ENCODE data around the gene LSAMP.

The LSAMP gene

GRCh38 chr3:115848641-115849040, 596.6 kb downstream of the LSAMP start:
- H3K4me1 ChIP-seq (ENCODE audit: control insufficient read depth, insufficient read depth, low read length): no peaks in the 10 kb centered on the region
- TF ChIP-seq ZNF560 (tag by site-specific recombination; IDR thresholded peaks at IDR 0.05; ENCODE audit: borderline replicate concordance) (no peak), ZNF707 (tag by site-specific recombination; IDR thresholded peaks at IDR 0.05) (no peak), SP2 (tag by site-specific recombination; IDR thresholded peaks at IDR 0.05) (no peak), ZNF221 (tag by site-specific recombination; IDR thresholded peaks at IDR 0.05; ENCODE audit: borderline replicate concordance) (no peak), ZBTB49 (tag by site-specific recombination; IDR thresholded peaks at IDR 0.05; ENCODE audit: low read depth) (no peak), ZNF184 (tag by site-specific recombination; IDR thresholded peaks at IDR 0.05) (no peak), ZNF639 (tag by site-specific recombination; IDR thresholded peaks at IDR 0.05) (no peak), SCRT2 (tag by site-specific recombination; IDR thresholded peaks at IDR 0.05) (no peak), ZNF354C (tag by site-specific recombination; IDR thresholded peaks at IDR 0.05; ENCODE audit: borderline replicate concordance, low read depth) (no peak), ZNF121 (tag by site-specific recombination; IDR thresholded peaks at IDR 0.05) (no peak), ZNF366 (tag by site-specific recombination; conservative IDR thresholded peaks at IDR 0.05) (no peak), ZNF571 (tag by site-specific recombination; IDR thresholded peaks at IDR 0.05) (no peak), PRDM10 (tag by site-specific recombination; IDR thresholded peaks at IDR 0.05) (no peak)
- ChIA-PET POLR2A (no interaction called here), CTCF (interaction anchor here (1.2 kb wide), 1 partner anchor 12 kb away, joined by 3 read pairs; no protein-coding TSS in a partner anchor)
- no peaks in the 10 kb centered on the region for H3K36me3 ChIP-seq (ENCODE audit: control insufficient read depth in 2 of 2, insufficient read depth in 1 of 2, low read length in 2 of 2)
- no peak overlapping the region for H3K4me3 ChIP-seq (ENCODE audit: low read depth, low read length)
- H3K27ac ChIP-seq (ENCODE audit: extremely low read depth, low read depth, low read length): no peak overlapping the region
- no peaks in the 10 kb centered on the region for H3K9me3 ChIP-seq (ENCODE audit: control insufficient read depth, insufficient read depth, low read depth, low read length)

- H3K4me3 ChIP-seq (ENCODE audit: low read depth, low read length): no peak overlapping the region
- H3K9me3 ChIP-seq (ENCODE audit: control insufficient read depth, insufficient read depth, low read depth, low read length): no peaks in the 10 kb centered on the region
- ChIA-PET POLR2A (no interaction called here), CTCF (interaction anchor here (0.9 to 1.1 kb wide), 2 partner anchors 8 to 10 kb away, joined by 3 to 4 read pairs; no protein-coding TSS in a partner anchor)
- H3K4me1 ChIP-seq (ENCODE audit: control insufficient read depth, insufficient read depth, low read length): no peaks in the 10 kb centered on the region
- H3K36me3 ChIP-seq (ENCODE audit: control insufficient read depth in 2 of 2, insufficient read depth in 1 of 2, low read length in 2 of 2): no peaks in the 10 kb centered on the region
- H3K27ac ChIP-seq (ENCODE audit: extremely low read depth, low read depth, low read length): no peak overlapping the region
- TF ChIP-seq ZNF561 (tag by site-specific recombination; IDR thresholded peaks at IDR 0.05; ENCODE audit: borderline replicate concordance) (no peak), ZNF184 (tag by site-specific recombination; IDR thresholded peaks at IDR 0.05) (no peak), ZNF600 (tag by site-specific recombination; IDR thresholded peaks at IDR 0.05) (no peak), ZNF521 (tag by site-specific recombination; IDR thresholded peaks at IDR 0.05) (no peak), ZNF610 (tag by site-specific recombination; IDR thresholded peaks at IDR 0.05; ENCODE audit: borderline replicate concordance) (no peak), ZNF37A (tag by site-specific recombination; IDR thresholded peaks at IDR 0.05) (no peak), ZNF791 (tag by site-specific recombination; IDR thresholded peaks at IDR 0.05) (no peak), ZNF175 (tag by site-specific recombination; IDR thresholded peaks at IDR 0.05) (no peak), KLF1 (tag by site-specific recombination; IDR thresholded peaks at IDR 0.05) (no peak), SP3 (tag by site-specific recombination; IDR thresholded peaks at IDR 0.05) (no peak), TSHZ1 (tag by site-specific recombination; IDR thresholded peaks at IDR 0.05; ENCODE audit: borderline replicate concordance) (no peak), ZNF639 (tag by site-specific recombination; IDR thresholded peaks at IDR 0.05) (no peak), ZNF529 (tag by site-specific recombination; IDR thresholded peaks at IDR 0.05; ENCODE audit: insufficient replicate concordance) (no peak)
These were observed 599.3 kb downstream of the LSAMP start for GRCh38 chr3:115845986-115846385.
